H9 (cell line): ENCODE data around the gene PARD3. TPM values are rescaled to one million over a fixed set of nuclear protein-coding genes. Genes with fewer than 3 reads are reported as not detected.

Experiments used
- DNase-seq: peaks from one replicate; pipeline ENCODE4 v3.0.0-alpha.2; 2017
- H2AFZ ChIP-seq: one replicate; pipeline ENCODE4 v1.6.1; 2013; ENCODE audit warnings: mild to moderate bottlenecking, low read length, control low read depth, moderate library complexity
- H2AK5ac ChIP-seq: 2 replicates; pipeline ENCODE4 v1.6.1; 2013; ENCODE audit warnings: low read length, control low read depth, mixed read lengths; ENCODE audit not compliant: insufficient read length
- H2BK120ac ChIP-seq: one replicate; pipeline ENCODE4 v1.6.1; 2013; ENCODE audit warnings: low read depth, mild to moderate bottlenecking, low read length, control low read depth, inconsistent platforms; ENCODE audit not compliant: poor library complexity, severe bottlenecking
- H2BK12ac ChIP-seq: 2 replicates; pipeline ENCODE4 v1.6.1; 2013; ENCODE audit warnings: low read length, control low read depth, mixed read lengths, low read depth; ENCODE audit not compliant: insufficient read length
- H2BK15ac ChIP-seq: 2 replicates; pipeline ENCODE4 v1.6.1; 2013; ENCODE audit warnings: low read depth, low read length, control low read depth
- H2BK20ac ChIP-seq: one replicate; pipeline ENCODE4 v1.6.1; 2013; ENCODE audit warnings: low read depth, mild to moderate bottlenecking, low read length, control low read depth, inconsistent platforms; ENCODE audit not compliant: poor library complexity, severe bottlenecking
- H2BK5ac ChIP-seq: 2 replicates; pipeline ENCODE4 v1.6.1; 2013; ENCODE audit warnings: low read length, control low read depth, mixed read lengths; ENCODE audit not compliant: insufficient read length
- H3K14ac ChIP-seq: 2 replicates; pipeline ENCODE4 v1.6.1; 2013; ENCODE audit warnings: low read length, control low read depth; ENCODE audit not compliant: insufficient read depth
- H3K18ac ChIP-seq: 2 replicates; pipeline ENCODE4 v1.6.1; 2013; ENCODE audit warnings: low read depth, mild to moderate bottlenecking, mixed read lengths, low read length, control low read depth; ENCODE audit not compliant: insufficient read length
- H3K23ac ChIP-seq: 2 replicates; pipeline ENCODE4 v1.6.1; 2013; ENCODE audit warnings: low read length, control low read depth, mixed read lengths, low read depth; ENCODE audit not compliant: insufficient read length
- H3K23me2 ChIP-seq: 2 replicates; pipeline ENCODE4 v1.6.1; 2013; ENCODE audit warnings: low read depth, mild to moderate bottlenecking, mixed read lengths, low read length, control low read depth; ENCODE audit not compliant: insufficient read length, poor library complexity, severe bottlenecking
- H3K27ac ChIP-seq: 2 replicates; pipeline ENCODE4 v1.5.1; 2013; ENCODE audit warnings: low read length, control low read depth, mixed read lengths, low read depth; ENCODE audit not compliant: insufficient read length
- H3K27me3 ChIP-seq: 2 replicates; pipeline ENCODE4 v1.6.1; 2013; ENCODE audit warnings: low read length, control low read depth, inconsistent platforms; ENCODE audit not compliant: insufficient read depth
- H3K4ac ChIP-seq: 2 replicates; pipeline ENCODE4 v1.6.1; 2013; ENCODE audit warnings: low read depth, mild to moderate bottlenecking, control low read depth, inconsistent platforms, low read length, moderate library complexity
- H3K4me1 ChIP-seq: 2 replicates; pipeline ENCODE4 v1.6.1; 2013; ENCODE audit warnings: low read length, control low read depth, inconsistent platforms; ENCODE audit not compliant: insufficient read depth
- H3K4me2 ChIP-seq: 2 replicates; pipeline ENCODE4 v1.6.1; 2013; ENCODE audit warnings: low read length, control low read depth, mixed read lengths; ENCODE audit not compliant: insufficient read length, insufficient read depth
- H3K56ac ChIP-seq: 2 replicates; pipeline ENCODE4 v1.6.1; 2013; ENCODE audit warnings: low read depth, mild to moderate bottlenecking, mixed read lengths, low read length, control low read depth; ENCODE audit not compliant: insufficient read length
- H3K79me1 ChIP-seq: 2 replicates; pipeline ENCODE4 v1.6.1; 2013; ENCODE audit warnings: low read depth, mild to moderate bottlenecking, moderate library complexity, low read length, control low read depth, inconsistent platforms; ENCODE audit not compliant: insufficient read depth, poor library complexity, severe bottlenecking
- H3K79me2 ChIP-seq: 2 replicates; pipeline ENCODE4 v1.6.1; 2013; ENCODE audit warnings: low read length, control low read depth, inconsistent platforms; ENCODE audit not compliant: insufficient read depth
- H3K9ac ChIP-seq: 2 replicates; pipeline ENCODE4 v1.6.1; 2013; ENCODE audit warnings: low read length, control low read depth, mixed read lengths; ENCODE audit not compliant: insufficient read length; ENCODE audit errors: extremely low read depth
- H3K9me3 ChIP-seq: one replicate; pipeline ENCODE4 v1.6.1; 2013; ENCODE audit warnings: low read depth, low read length, inconsistent platforms; ENCODE audit not compliant: control insufficient read depth
- H3T11ph ChIP-seq: one replicate; pipeline ENCODE4 v1.6.1; 2013; ENCODE audit warnings: mild to moderate bottlenecking, low read length, control low read depth, inconsistent platforms
- H4K20me1 ChIP-seq: one replicate; pipeline ENCODE4 v1.6.1; 2013; ENCODE audit not compliant: control insufficient read depth, insufficient read length, insufficient read depth
- H4K5ac ChIP-seq: 2 replicates; pipeline ENCODE4 v1.6.1; 2013; ENCODE audit warnings: low read depth, mild to moderate bottlenecking, mixed read lengths, low read length, control low read depth; ENCODE audit not compliant: insufficient read length
- H4K8ac ChIP-seq: replicated peaks from 2 replicates; pipeline ENCODE4 v1.6.1; 2013; ENCODE audit warnings: low read length, control low read depth, mixed read lengths, low read depth; ENCODE audit not compliant: insufficient read length
- H4K91ac ChIP-seq: 2 replicates; pipeline ENCODE4 v1.6.1; 2013; ENCODE audit warnings: low read depth, mild to moderate bottlenecking, moderate library complexity, mixed read lengths, low read length, control low read depth; ENCODE audit not compliant: insufficient read length
- H3K27ac Mint-ChIP-seq, 3 experiments: 2 replicates in 2 of 3; 3 replicates in 1 of 3; pipeline ENCODE4 v1.8.0; 2020 to 2021; ENCODE audit warnings: mixed read lengths in 3 of 3, mild to moderate bottlenecking in 1 of 3, moderate library complexity in 1 of 3
- H3K27me3 Mint-ChIP-seq: 2 replicates; pipeline ENCODE4 v1.8.0; 2021; ENCODE audit warnings: low read depth, mild to moderate bottlenecking, moderate library complexity, mixed read lengths
- H3K36me3 Mint-ChIP-seq, 3 experiments: 2 replicates in 2 of 3; 3 replicates in 1 of 3; pipeline ENCODE4 v1.8.0; 2020 to 2021; ENCODE audit warnings: low read depth in 3 of 3, mixed read lengths in 3 of 3; ENCODE audit not compliant: insufficient read depth in 1 of 3
- H3K4me1 Mint-ChIP-seq, 2 experiments: 2 replicates each; pipeline ENCODE4 v1.8.0; 2020; ENCODE audit warnings: mixed read lengths in 2 of 2
- H3K4me3 Mint-ChIP-seq, 2 experiments: 2 replicates in 1 of 2; 3 replicates in 1 of 2; pipeline ENCODE4 v1.8.0; 2020 to 2021; ENCODE audit warnings: mild to moderate bottlenecking in 2 of 2, mixed read lengths in 2 of 2, moderate library complexity in 1 of 2
- H3K9me3 Mint-ChIP-seq, 2 experiments: 2 replicates in 1 of 2; 3 replicates in 1 of 2; pipeline ENCODE4 v1.8.0; 2020; ENCODE audit warnings: mild to moderate bottlenecking in 2 of 2, mixed read lengths in 2 of 2, moderate library complexity in 1 of 2
- WGBS: extraction: QIAGEN DNeasy Blood & Tissue Kit; methylation state at CpG from one replicate; pipeline ENCODE4 v1.1.7; 2013; ENCODE audit warnings: missing lambda C conversion rate, low lambda C conversion rate, mixed read lengths; ENCODE audit not compliant: insufficient read length; ENCODE audit errors: extremely low coverage; 5-methylcytosine and 5-hydroxymethylcytosine counted together
- total RNA-seq: library from RNA; stranded (reverse); gene quantifications from 2 replicates; pipeline ENCODE4 v1.2.1, GENCODE V29; 2021
- TF ChIP-seq, protein P1 (sequence below): fragments of 200-600 bp; sonication (generic); conservative IDR thresholded peaks from 3 replicates; pipeline ENCODE4 v1.8.0; 2021; ENCODE audit warnings: antibody characterized with exemption, mild to moderate bottlenecking

PARD3 gene
- total RNA-seq, 1 experiment from 2014 or later: 44.7 TPM

DNA sequence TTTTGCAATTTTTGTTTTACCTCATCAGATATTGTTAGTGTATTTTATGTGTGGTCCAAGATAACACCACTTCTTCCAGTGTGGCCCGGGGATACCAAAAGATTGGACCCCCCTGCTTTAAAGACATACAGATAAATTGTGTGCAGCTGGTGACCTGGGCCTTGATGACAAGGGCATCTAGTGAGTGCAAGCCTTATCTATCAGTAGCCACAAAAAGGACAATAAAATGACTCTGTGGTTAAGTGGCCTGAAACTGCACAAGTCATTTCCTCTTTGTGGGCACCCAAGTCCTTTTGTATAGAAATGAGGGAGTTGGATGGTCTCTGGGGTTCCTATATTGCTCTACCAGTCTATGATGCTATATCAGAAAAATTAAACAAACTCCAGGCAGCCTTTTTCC, 98.1 kb downstream of the PARD3 start:
- no peak overlapping the region for H3K27ac Mint-ChIP-seq
- no peak overlapping the region for H3K4me2 ChIP-seq
- H3K4ac ChIP-seq: no peak overlapping the region
- H3K4me3 Mint-ChIP-seq: no peak overlapping the region
- peaks cover 13 to 14% of the 10 kb centered on the region in 2 experiments for H3K4me1 Mint-ChIP-seq
- no peaks in the 10 kb centered on the region for H3K27me3 Mint-ChIP-seq
- H2BK15ac ChIP-seq: no peak overlapping the region
- H3K79me1 ChIP-seq: peaks cover 19% of the 10 kb centered on the region
- no peak for DNase-seq
- no peak overlapping the region for H2AK5ac ChIP-seq
- no peak overlapping the region for H2BK120ac ChIP-seq
- no peak overlapping the region for H2BK12ac ChIP-seq
- peaks cover 4% of the 10 kb centered on the region for H3K4me1 ChIP-seq
- H3K18ac ChIP-seq: no peak overlapping the region
- H2BK5ac ChIP-seq: no peak overlapping the region
- H2AFZ ChIP-seq: no peak overlapping the region
- no peak overlapping the region for H3T11ph ChIP-seq
- no peak overlapping the region for H3K27ac ChIP-seq
- no peaks in the 10 kb centered on the region for H3K36me3 Mint-ChIP-seq
- no peak overlapping the region for H4K91ac ChIP-seq
- TF ChIP-seq, protein P1, sequence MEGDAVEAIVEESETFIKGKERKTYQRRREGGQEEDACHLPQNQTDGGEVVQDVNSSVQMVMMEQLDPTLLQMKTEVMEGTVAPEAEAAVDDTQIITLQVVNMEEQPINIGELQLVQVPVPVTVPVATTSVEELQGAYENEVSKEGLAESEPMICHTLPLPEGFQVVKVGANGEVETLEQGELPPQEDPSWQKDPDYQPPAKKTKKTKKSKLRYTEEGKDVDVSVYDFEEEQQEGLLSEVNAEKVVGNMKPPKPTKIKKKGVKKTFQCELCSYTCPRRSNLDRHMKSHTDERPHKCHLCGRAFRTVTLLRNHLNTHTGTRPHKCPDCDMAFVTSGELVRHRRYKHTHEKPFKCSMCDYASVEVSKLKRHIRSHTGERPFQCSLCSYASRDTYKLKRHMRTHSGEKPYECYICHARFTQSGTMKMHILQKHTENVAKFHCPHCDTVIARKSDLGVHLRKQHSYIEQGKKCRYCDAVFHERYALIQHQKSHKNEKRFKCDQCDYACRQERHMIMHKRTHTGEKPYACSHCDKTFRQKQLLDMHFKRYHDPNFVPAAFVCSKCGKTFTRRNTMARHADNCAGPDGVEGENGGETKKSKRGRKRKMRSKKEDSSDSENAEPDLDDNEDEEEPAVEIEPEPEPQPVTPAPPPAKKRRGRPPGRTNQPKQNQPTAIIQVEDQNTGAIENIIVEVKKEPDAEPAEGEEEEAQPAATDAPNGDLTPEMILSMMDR: no peak
- WGBS: no CpG with 5 or more reads among the region's 1 CpG
- H4K8ac ChIP-seq: no peak overlapping the region
- no peaks in the 10 kb centered on the region for H3K23me2 ChIP-seq
- H3K9me3 Mint-ChIP-seq: no peaks in the 10 kb centered on the region
- H3K9me3 ChIP-seq: no peaks in the 10 kb centered on the region
- H3K23ac ChIP-seq: no peak overlapping the region
- H3K27me3 ChIP-seq: no peaks in the 10 kb centered on the region
- peaks cover 15% of the 10 kb centered on the region; the same call in 1 of the 2 replicates for H3K79me2 ChIP-seq
- no peak overlapping the region for H4K5ac ChIP-seq
- H2BK20ac ChIP-seq: no peak overlapping the region
- no peak overlapping the region for H3K56ac ChIP-seq
- no peak overlapping the region for H3K9ac ChIP-seq
- no peaks in the 10 kb centered on the region for H4K20me1 ChIP-seq
- no peak overlapping the region for H3K14ac ChIP-seq
